ENCODE measurements around the gene SUCLG1. TPM values are rescaled to one million over a fixed set of nuclear protein-coding genes. Genes with fewer than 3 reads are reported as not detected.

SUCLG1 gene
- total and polyA plus RNA-seq, 8 donors, result 19.6 to 115 (median 93.0) TPM

DNA sequence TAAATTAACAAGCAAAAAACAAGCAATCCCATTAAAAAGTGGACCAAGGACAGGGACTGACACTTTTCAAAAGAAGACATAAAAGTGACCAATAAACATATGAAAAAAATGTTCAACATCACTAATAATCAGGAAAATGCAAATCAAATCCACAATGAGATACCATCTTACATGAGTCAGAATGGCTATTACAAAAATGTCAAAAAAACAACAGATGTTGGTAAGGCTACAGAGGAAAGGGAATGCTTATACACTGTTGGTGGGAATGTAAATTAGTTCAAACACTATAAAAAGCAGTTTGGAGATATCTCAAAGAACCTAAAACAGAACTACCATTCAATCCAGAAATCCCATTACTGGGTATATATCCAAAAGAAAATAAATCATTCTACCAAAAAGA lies 78.2 kb downstream of the SUCLG1 start:
- TF ChIP-seq POLR2AphosphoS5 (IDR thresholded peaks at IDR 0.05) (no peak), EP300 (IDR thresholded peaks at IDR 0.05) (no peak), POLR2A (IDR thresholded peaks at IDR 0.05) (no peak)
- TF ChIP-seq, protein P1, sequence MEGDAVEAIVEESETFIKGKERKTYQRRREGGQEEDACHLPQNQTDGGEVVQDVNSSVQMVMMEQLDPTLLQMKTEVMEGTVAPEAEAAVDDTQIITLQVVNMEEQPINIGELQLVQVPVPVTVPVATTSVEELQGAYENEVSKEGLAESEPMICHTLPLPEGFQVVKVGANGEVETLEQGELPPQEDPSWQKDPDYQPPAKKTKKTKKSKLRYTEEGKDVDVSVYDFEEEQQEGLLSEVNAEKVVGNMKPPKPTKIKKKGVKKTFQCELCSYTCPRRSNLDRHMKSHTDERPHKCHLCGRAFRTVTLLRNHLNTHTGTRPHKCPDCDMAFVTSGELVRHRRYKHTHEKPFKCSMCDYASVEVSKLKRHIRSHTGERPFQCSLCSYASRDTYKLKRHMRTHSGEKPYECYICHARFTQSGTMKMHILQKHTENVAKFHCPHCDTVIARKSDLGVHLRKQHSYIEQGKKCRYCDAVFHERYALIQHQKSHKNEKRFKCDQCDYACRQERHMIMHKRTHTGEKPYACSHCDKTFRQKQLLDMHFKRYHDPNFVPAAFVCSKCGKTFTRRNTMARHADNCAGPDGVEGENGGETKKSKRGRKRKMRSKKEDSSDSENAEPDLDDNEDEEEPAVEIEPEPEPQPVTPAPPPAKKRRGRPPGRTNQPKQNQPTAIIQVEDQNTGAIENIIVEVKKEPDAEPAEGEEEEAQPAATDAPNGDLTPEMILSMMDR (IDR thresholded peaks at IDR 0.05), result no peak
- no peaks in the 10 kb centered on the region for H3K36me3 ChIP-seq
- no peak overlapping the region for H3K27ac ChIP-seq
- intact Hi-C loops (cut with DNase I; ENCODE audit: low total_unique reads), result no loop called here
- no peaks in the 10 kb centered on the region for H3K4me1 ChIP-seq
- H3K9me3 ChIP-seq, result no peaks in the 10 kb centered on the region
- no peak for DNase-seq
- H3K4me3 ChIP-seq, result no peak overlapping the region
- H3K27me3 ChIP-seq, result no peaks in the 10 kb centered on the region

DNA sequence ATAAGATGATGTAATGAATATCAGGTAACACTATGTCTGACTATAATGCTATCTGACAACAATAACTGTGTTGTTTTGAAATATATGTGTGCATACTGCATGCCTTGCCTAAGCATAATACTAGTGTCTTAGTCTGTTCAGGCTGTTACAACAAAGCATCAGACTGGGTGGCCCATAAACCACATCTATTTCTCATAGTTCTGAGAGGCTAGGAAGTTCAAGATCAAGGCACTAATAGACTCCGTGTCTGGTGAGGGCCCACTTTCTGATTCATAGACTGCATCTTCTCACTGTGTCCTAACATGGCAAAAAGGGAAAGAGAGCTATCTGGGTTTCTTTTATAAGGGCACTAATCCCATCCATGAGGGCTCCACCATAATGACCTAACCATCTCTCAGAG lies 80.1 kb downstream of the SUCLG1 start:
- Histone ChIP-seq H3K27me3 (no peaks in the 10 kb centered on the region), H3K27ac (no peak overlapping the region), H3K4me1 (no peaks in the 10 kb centered on the region), H3K9me3 (no peaks in the 10 kb centered on the region), H3K4me3 (no peak overlapping the region), H3K36me3 (no peaks in the 10 kb centered on the region)
- no peak for TF ChIP-seq POLR2AphosphoS5 (IDR thresholded peaks at IDR 0.05)
- no peak for TF ChIP-seq EP300 (IDR thresholded peaks at IDR 0.05)
- TF ChIP-seq, protein P1 (IDR thresholded peaks at IDR 0.05), result no peak
- no peak for TF ChIP-seq POLR2A (IDR thresholded peaks at IDR 0.05)
- intact Hi-C loops (cut with DNase I; ENCODE audit: low total_unique reads), result no loop called here
- DNase-seq, result no peak
- WGBS, 5 donors, result 80 to 96% (median 88%) methylated on average over 1 of the region's 1 CpG

DNA sequence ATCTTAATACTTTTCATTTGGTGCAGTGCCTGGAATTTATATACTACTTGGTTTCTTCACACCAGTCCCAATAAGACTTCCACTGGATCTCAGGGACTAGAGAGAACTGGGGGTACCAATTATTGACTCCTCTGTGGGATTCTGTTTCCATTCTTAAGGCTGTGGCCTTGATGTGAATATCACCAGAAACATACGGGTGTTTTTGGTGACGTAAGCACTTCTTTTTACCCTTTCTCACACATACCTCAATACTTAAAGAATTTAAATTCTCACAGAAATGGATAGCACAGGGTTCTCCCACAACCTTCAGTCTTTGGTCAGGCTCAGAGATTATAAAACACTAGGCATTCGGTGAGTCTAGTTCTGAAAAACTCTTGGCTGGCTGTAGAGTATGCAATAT lies 84.1 kb downstream of the SUCLG1 start:
- no peak for DNase-seq
- Histone ChIP-seq H3K4me1 (no peaks in the 10 kb centered on the region), H3K36me3 (no peaks in the 10 kb centered on the region), H3K9me3 (no peaks in the 10 kb centered on the region), H3K27ac (no peak overlapping the region), H3K4me3 (no peak overlapping the region), H3K27me3 (no peaks in the 10 kb centered on the region)
- TF ChIP-seq EP300 (IDR thresholded peaks at IDR 0.05) (no peak), POLR2AphosphoS5 (IDR thresholded peaks at IDR 0.05) (no peak), POLR2A (IDR thresholded peaks at IDR 0.05) (no peak)
- TF ChIP-seq, protein P1 (IDR thresholded peaks at IDR 0.05), result no peak
- WGBS, 5 donors, result 92 to 97% (median 95%) methylated on average over 3 of the region's 3 CpGs
- intact Hi-C loops (cut with DNase I; ENCODE audit: low total_unique reads), result no loop called here

DNA sequence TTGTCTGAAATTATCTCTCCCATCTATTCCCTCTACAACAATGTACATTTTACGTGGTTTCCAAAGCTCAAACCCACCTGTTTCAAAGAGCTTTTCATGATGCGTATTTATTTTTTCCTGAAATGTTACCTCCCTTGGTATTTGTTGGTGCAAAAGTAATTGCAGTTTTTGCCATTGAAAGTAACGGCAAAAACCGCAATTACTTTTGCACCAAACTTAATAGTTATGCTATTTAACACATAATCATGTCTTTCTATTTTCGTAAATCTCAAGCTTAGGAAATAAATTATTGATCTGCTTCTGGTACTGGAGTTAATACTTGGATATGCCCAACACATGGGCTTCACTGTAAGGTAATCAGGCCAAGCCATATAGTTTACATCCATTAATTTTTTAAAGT lies 85.2 kb downstream of the SUCLG1 start:
- 82 to 90% (median 86%) methylated on average over 5 of the region's 5 CpGs for WGBS, 5 donors
- Histone ChIP-seq H3K27ac (no peak overlapping the region), H3K4me3 (no peak overlapping the region), H3K4me1 (no peaks in the 10 kb centered on the region), H3K27me3 (no peaks in the 10 kb centered on the region), H3K9me3 (no peaks in the 10 kb centered on the region), H3K36me3 (no peaks in the 10 kb centered on the region)
- intact Hi-C loops (cut with DNase I; ENCODE audit: low total_unique reads), result no loop called here
- DNase-seq, result no peak
- TF ChIP-seq POLR2AphosphoS5 (IDR thresholded peaks at IDR 0.05), result no peak
- no peak for TF ChIP-seq POLR2A (IDR thresholded peaks at IDR 0.05)
- no peak for TF ChIP-seq EP300 (IDR thresholded peaks at IDR 0.05)
- TF ChIP-seq, protein P1 (IDR thresholded peaks at IDR 0.05), result no peak

Other genes with a start within 250 kb of the SUCLG1 start
- gene DNAH6, start 57.2 kb upstream of the SUCLG1 start, total RNA-seq, result 1 to 10 TPM in 3 of 5 donors, under 1 TPM in 2; 0.29 to 4.5 (median 1.3) TPM
- gene DNAH6, start 57.2 kb upstream of the SUCLG1 start, polyA plus RNA-seq, result under 1 TPM; 0.15 to 0.20 (median 0.19) TPM